AG08396 (cell line): Measurements from ENCODE around the gene MGAT4D.
A peak's percentile ranks its signal among the peaks of the same experiment; 100 is the strongest.
"Not testable (repeated sequence)": the region's sequence is repeated elsewhere in the genome, so short reads cannot be mapped to it uniquely, and the experiment has no call there.

ENCODE experiments used
- DNase-seq: peaks from one replicate; pipeline ENCODE4 v3.0.0; 2012; ENCODE audit warnings: low spot score, mixed read lengths

MGAT4D gene

GRCh38 chr4:140497747-140498636, at the start of gene MGAT4D:
MGAT4D (minus strand) TSS chr4:140498293; CDS start chr4:140498222, 71 bp downstream.
- no peak for DNase-seq

- DNase-seq: no peak
These were observed 35.9 kb upstream of the MGAT4D start for GRCh38 chr4:140533951-140534480.

GRCh38 chr4:140529434-140529833, 31.3 kb upstream of the MGAT4D start:
- DNase-seq: no peak

GRCh38 chr4:140523857-140524742, 26.0 kb upstream of the MGAT4D start, which contains the start of gene ELMOD2:
ELMOD2 (plus strand) TSS chr4:140524168; CDS start chr4:140525429, 1,261 bp downstream.
- DNase-seq: peak; percentile 99

GRCh38 chr4:140523370-140523856, 25.3 kb upstream of the MGAT4D start:
- no peak for DNase-seq

- DNase-seq: no peak
These were observed 17.3 kb upstream of the MGAT4D start for GRCh38 chr4:140515423-140515822.

GRCh38 chr4:140513765-140514164, 15.7 kb upstream of the MGAT4D start:
- DNase-seq: not testable (repeated sequence)

- no peak for DNase-seq
These were observed 6.2 kb upstream of the MGAT4D start for GRCh38 chr4:140504261-140504660.

GRCh38 chr4:140499391-140499790, 1.3 kb upstream of the MGAT4D start:
- DNase-seq: no peak

- DNase-seq: no peak
These were observed 717 bp downstream of the MGAT4D start for GRCh38 chr4:140497405-140497746.

- no peak for DNase-seq
These were observed 12.2 kb downstream of the MGAT4D start for GRCh38 chr4:140485939-140486338.

GRCh38 chr4:140483445-140483844, 14.6 kb downstream of the MGAT4D start:
- DNase-seq: no peak

GRCh38 chr4:140472156-140472555, 25.9 kb downstream of the MGAT4D start:
- no peak for DNase-seq

GRCh38 chr4:140469791-140470733, 28.0 kb downstream of the MGAT4D start:
- no peak for DNase-seq

- DNase-seq: no peak
These were observed 31.9 kb downstream of the MGAT4D start for GRCh38 chr4:140466146-140466545.

GRCh38 chr4:140463614-140464013, 34.5 kb downstream of the MGAT4D start:
- DNase-seq: no peak

GRCh38 chr4:140463182-140463581, 34.9 kb downstream of the MGAT4D start:
- no peak for DNase-seq

- DNase-seq: no peak
These were observed 47.7 kb downstream of the MGAT4D start for GRCh38 chr4:140450352-140450751.

GRCh38 chr4:140448830-140449229, 49.3 kb downstream of the MGAT4D start:
- no peak for DNase-seq

- no peak for DNase-seq
These were observed 49.9 kb downstream of the MGAT4D start for GRCh38 chr4:140448162-140448561.

GRCh38 chr4:140444347-140444746, 53.7 kb downstream of the MGAT4D start:
- not testable (repeated sequence) for DNase-seq
